GM18511 (cell line): ENCODE measurements around the gene AGXT.

Source experiments
- ATAC-seq: cut with Tn5 transposase; IDR thresholded peaks from one replicate; pipeline ENCODE4 v1.9.1; 2021; ENCODE audit warnings: mild to moderate bottlenecking, moderate library complexity; ENCODE audit not compliant: unreplicated experiment

AGXT gene

GRCh38 chr2:240865391-240865790, 3.2 kb upstream of the AGXT start:
- no peak for ATAC-seq

- ATAC-seq: no peak
Measured at GRCh38 chr2:240869109-240869955, 708 bp downstream of the AGXT start.

GRCh38 chr2:240869956-240870875, 1.6 kb downstream of the AGXT start:
- no peak for ATAC-seq

- ATAC-seq: no peak
Measured at GRCh38 chr2:240871071-240871958, 2.7 kb downstream of the AGXT start.

GRCh38 chr2:240872317-240873097, 3.9 kb downstream of the AGXT start:
- ATAC-seq: no peak

- ATAC-seq: no peak
Measured at GRCh38 chr2:240873098-240873788, 4.6 kb downstream of the AGXT start.

- ATAC-seq: no peak
Measured at GRCh38 chr2:240873805-240874714, 5.4 kb downstream of the AGXT start.

GRCh38 chr2:240874715-240875227, 6.1 kb downstream of the AGXT start:
- no peak for ATAC-seq

- no peak for ATAC-seq
Measured at GRCh38 chr2:240875228-240876034, 6.8 kb downstream of the AGXT start.

GRCh38 chr2:240876035-240876474, 7.4 kb downstream of the AGXT start:
- ATAC-seq: no peak

- ATAC-seq: no peak
Measured at GRCh38 chr2:240876475-240877251, 8.0 kb downstream of the AGXT start.

- ATAC-seq: no peak
Measured at GRCh38 chr2:240877460-240878340, 9.1 kb downstream of the AGXT start.

GRCh38 chr2:240878341-240878936, 9.8 kb downstream of the AGXT start:
- no peak for ATAC-seq

GRCh38 chr2:240879105-240879504, 10.5 kb downstream of the AGXT start:
- no peak for ATAC-seq

GRCh38 chr2:240881913-240882312, 13.3 kb downstream of the AGXT start:
- no peak for ATAC-seq
